ENCODE results near the gene SPECC1L.
A peak's percentile ranks its signal among the peaks of the same experiment; 100 is the strongest.
"Not testable (repeated sequence)": the region's sequence is repeated elsewhere in the genome, so short reads cannot be mapped to it uniquely, and the experiment has no call there.

Gene SPECC1L

GRCh38 chr22:24270556-24271385 is at the start of gene SPECC1L:
SPECC1L (plus strand) TSS chr22:24270831; CDS start chr22:24302232, 31,401 bp downstream.
- DNase-seq, result peak; percentile 84

- DNase-seq, result no peak
These were observed 46.2 kb upstream of the SPECC1L start for GRCh38 chr22:24224468-24224867.

GRCh38 chr22:24225044-24225601 is 45.5 kb upstream of the SPECC1L start:
- DNase-seq, result no peak

GRCh38 chr22:24225951-24226350 is 44.7 kb upstream of the SPECC1L start:
- DNase-seq, result no peak

GRCh38 chr22:24230911-24231656 is 39.5 kb upstream of the SPECC1L start:
- peak; percentile 52 for DNase-seq

- DNase-seq, result no peak
These were observed 38.9 kb upstream of the SPECC1L start for GRCh38 chr22:24231706-24232105.

- DNase-seq, result no peak
These were observed 38.5 kb upstream of the SPECC1L start for GRCh38 chr22:24232124-24232523.

GRCh38 chr22:24232725-24233124 is 37.9 kb upstream of the SPECC1L start:
- DNase-seq, result no peak

GRCh38 chr22:24233235-24233634 is 37.4 kb upstream of the SPECC1L start:
- DNase-seq, result no peak

GRCh38 chr22:24233816-24234215 is 36.8 kb upstream of the SPECC1L start:
- no peak for DNase-seq

- DNase-seq, result no peak
These were observed 35.3 kb upstream of the SPECC1L start for GRCh38 chr22:24235315-24235714.

GRCh38 chr22:24236656-24237055 is 34.0 kb upstream of the SPECC1L start:
- DNase-seq, result no peak

GRCh38 chr22:24238101-24238694 is 32.4 kb upstream of the SPECC1L start:
- not testable (repeated sequence) for DNase-seq

GRCh38 chr22:24240381-24240780 is 30.2 kb upstream of the SPECC1L start:
- no peak for DNase-seq

- DNase-seq, result not testable (repeated sequence)
These were observed 29.5 kb upstream of the SPECC1L start for GRCh38 chr22:24240985-24241692.

- DNase-seq, result not testable (repeated sequence)
These were observed 27.2 kb upstream of the SPECC1L start for GRCh38 chr22:24243417-24243816.

GRCh38 chr22:24244144-24244787 is 26.4 kb upstream of the SPECC1L start:
- DNase-seq, result no peak

- DNase-seq, result not testable (repeated sequence)
These were observed 25.6 kb upstream of the SPECC1L start, which contains the start of gene GGT5 for GRCh38 chr22:24245030-24245431. GGT5 (minus strand) TSS chr22:24245082; CDS start chr22:24244725, 357 bp downstream.

- DNase-seq, result not testable (repeated sequence)
These were observed 24.8 kb upstream of the SPECC1L start for GRCh38 chr22:24245584-24246561.

- DNase-seq, result no peak
These were observed 23.6 kb upstream of the SPECC1L start for GRCh38 chr22:24247011-24247507.

Data from activated T-cell treated with anti-CD3 and anti-CD28 coated beads for 4 hours (primary cell).